Left ventricle myocardium inferior (tissue), 1 donor: ENCODE measurements around the gene MSI2. TPM values are rescaled to one million over a fixed set of nuclear protein-coding genes. Genes with fewer than 3 reads are reported as not detected.

ENCODE experiments used
- DNase-seq: peaks from one replicate; pipeline ENCODE4 v3.0.0-alpha.2; 2020
- H3K27ac ChIP-seq: fragments of 200-600 bp; replicated peaks from 2 replicates; pipeline ENCODE4 v1.8.0; 2021
- H3K27me3 ChIP-seq: fragments of 200-600 bp; 2 replicates; pipeline ENCODE4 v1.8.0; 2021; ENCODE audit warnings: low read depth
- H3K36me3 ChIP-seq: fragments of 200-600 bp; 2 replicates; pipeline ENCODE4 v1.8.0; 2021
- H3K4me1 ChIP-seq: fragments of 200-600 bp; 2 replicates; pipeline ENCODE4 v1.8.0; 2021
- H3K4me3 ChIP-seq: fragments of 200-600 bp; 2 replicates; pipeline ENCODE4 v1.8.0; 2021; ENCODE audit warnings: mild to moderate bottlenecking, moderate library complexity
- H3K9me3 ChIP-seq: fragments of 200-600 bp; replicated peaks from 2 replicates; pipeline ENCODE4 v1.8.0; 2021
- CTCF ChIP-seq: fragments of 200-600 bp; IDR thresholded peaks from 2 replicates; pipeline ENCODE4 v1.8.0; 2021; ENCODE audit warnings: antibody characterized with exemption, mild to moderate bottlenecking, borderline replicate concordance
- intact Hi-C: fragments of 100-400 bp; cut with micrococcal nuclease; formaldehyde crosslinking; loops from one replicate; pipeline ENCODE4 v1.11.0; 2022
- total RNA-seq: library from RNA; stranded (reverse); fragmentation: NEBNext Ultra II Directional; extraction: Animal tissue kit (Norgen Biotek cat#: 25700); gene quantifications from one replicate; pipeline ENCODE4 v1.2.1, GENCODE V29; 2021
- donor health status: DM: no; HTN: yes; CAD: no; lungs with severe emphysema.

Gene MSI2
- total RNA-seq, 1 donor from 2014 or later = 118 TPM

- intact Hi-C loops = no loop called here
- no peak for TF ChIP-seq CTCF
- H3K9me3 ChIP-seq = no peaks in the 10 kb centered on the region
- no peak overlapping the region for H3K4me3 ChIP-seq
- no peaks in the 10 kb centered on the region for H3K36me3 ChIP-seq
- H3K27ac ChIP-seq = no peak overlapping the region
- no peak for DNase-seq
- peaks cover 5% of the 10 kb centered on the region for H3K27me3 ChIP-seq
- no peaks in the 10 kb centered on the region for H3K4me1 ChIP-seq
Observed at GRCh38 chr17:57721967-57722703, 465.8 kb downstream of the MSI2 start.

- TF ChIP-seq CTCF = no peak
- Histone ChIP-seq H3K27ac (no peak overlapping the region), H3K36me3 (no peaks in the 10 kb centered on the region), H3K4me1 (no peaks in the 10 kb centered on the region), H3K27me3 (peaks cover 5% of the 10 kb centered on the region), H3K9me3 (no peaks in the 10 kb centered on the region), H3K4me3 (no peak overlapping the region)
- intact Hi-C loops = no loop called here
- no peak for DNase-seq
Observed at GRCh38 chr17:57722704-57723043, 466.4 kb downstream of the MSI2 start.

- DNase-seq = no peak
- Histone ChIP-seq H3K27ac (no peak overlapping the region), H3K27me3 (peaks cover 5% of the 10 kb centered on the region), H3K9me3 (no peaks in the 10 kb centered on the region), H3K36me3 (no peaks in the 10 kb centered on the region), H3K4me1 (no peaks in the 10 kb centered on the region), H3K4me3 (no peak overlapping the region)
- intact Hi-C loops = no loop called here
- no peak for TF ChIP-seq CTCF
Observed at GRCh38 chr17:57723427-57724025, 467.2 kb downstream of the MSI2 start.

GRCh38 chr17:57724026-57724728 lies 467.9 kb downstream of the MSI2 start:
- intact Hi-C loops = no loop called here
- Histone ChIP-seq H3K4me3 (no peak overlapping the region), H3K27ac (no peak overlapping the region), H3K27me3 (peaks cover 5% of the 10 kb centered on the region), H3K36me3 (no peaks in the 10 kb centered on the region), H3K4me1 (no peaks in the 10 kb centered on the region), H3K9me3 (no peaks in the 10 kb centered on the region)
- no peak for DNase-seq
- no peak for TF ChIP-seq CTCF

GRCh38 chr17:57724729-57725125 lies 468.4 kb downstream of the MSI2 start:
- Histone ChIP-seq H3K4me3 (no peak overlapping the region), H3K4me1 (no peaks in the 10 kb centered on the region), H3K27ac (no peak overlapping the region), H3K27me3 (peaks cover 5% of the 10 kb centered on the region), H3K36me3 (no peaks in the 10 kb centered on the region), H3K9me3 (no peaks in the 10 kb centered on the region)
- no peak for TF ChIP-seq CTCF
- intact Hi-C loops = no loop called here
- no peak for DNase-seq
